Forelimb muscle (tissue), 1 donor: ENCODE measurements around the gene AFAP1L2. TPM values are rescaled to one million over a fixed set of nuclear protein-coding genes. Genes with fewer than 3 reads are reported as not detected.
A peak's percentile ranks its signal among the peaks of the same experiment; 100 is the strongest.
"Not testable (repeated sequence)": the region's sequence is repeated elsewhere in the genome, so short reads cannot be mapped to it uniquely, and the experiment has no call there.

Experiments used
- DNase-seq: peaks from one replicate; pipeline ENCODE4 v3.0.0-alpha.2; 2013; ENCODE audit warnings: low read depth
- polyA plus RNA-seq: library from polyadenylated mRNA; unstranded; fragments of 120-200 nt; gene quantifications from one replicate; pipeline ENCODE4 v1.2.1, GENCODE V29; 2013; ENCODE audit not compliant: insufficient read length

The AFAP1L2 gene
- polyA plus RNA-seq, 1 donor, result 34.0 TPM

GRCh38 chr10:114335614-114336013 is 68.7 kb downstream of the AFAP1L2 start:
- DNase-seq, result no peak

GRCh38 chr10:114334301-114334700 is 70.0 kb downstream of the AFAP1L2 start:
- DNase-seq, result no peak

- not testable (repeated sequence) for DNase-seq
Measured at GRCh38 chr10:114333441-114333840, 70.9 kb downstream of the AFAP1L2 start.

DNA sequence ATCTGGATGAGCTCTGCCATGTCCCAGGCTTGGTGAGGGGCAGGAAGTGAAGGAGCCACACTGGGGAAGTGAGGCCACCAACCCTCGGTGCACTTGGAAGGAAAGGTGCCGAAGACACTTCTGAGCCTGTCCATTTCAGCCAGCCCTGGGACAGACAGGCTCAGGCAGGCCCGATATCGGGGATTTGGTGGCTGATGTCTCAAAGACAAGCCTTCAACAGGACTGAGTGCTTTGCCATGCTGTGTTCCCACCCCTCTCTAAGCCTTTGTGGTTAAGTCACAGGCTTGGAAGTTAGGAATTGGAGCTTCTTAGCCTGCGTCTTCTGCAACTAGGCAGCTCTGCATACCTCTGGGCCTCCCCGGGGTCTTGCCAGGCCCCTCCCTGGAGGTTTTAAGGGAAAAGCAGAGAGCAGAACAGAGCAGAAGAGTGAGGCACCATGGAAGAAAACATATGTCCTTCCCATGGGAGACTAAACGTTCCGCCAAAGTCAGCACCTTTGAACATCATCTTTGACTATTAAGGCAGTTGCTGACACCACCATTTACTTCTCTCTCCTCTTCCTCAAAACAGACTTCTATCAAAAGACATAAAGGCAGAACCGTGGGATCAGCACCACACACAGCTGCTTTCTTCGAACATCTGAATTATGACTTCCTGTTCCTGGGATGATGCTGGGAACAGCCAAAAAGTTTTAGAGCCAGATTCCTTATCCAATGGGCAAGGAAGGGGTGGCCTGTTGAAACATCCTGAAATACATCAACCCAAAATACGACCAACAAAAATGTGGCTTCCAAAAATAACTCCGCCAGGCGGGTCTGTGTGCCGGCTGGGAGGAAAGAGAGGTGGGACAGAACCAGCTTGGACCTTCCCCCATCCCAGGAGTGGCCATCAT is 71.8 kb downstream of the AFAP1L2 start:
- no peak for DNase-seq

DNA sequence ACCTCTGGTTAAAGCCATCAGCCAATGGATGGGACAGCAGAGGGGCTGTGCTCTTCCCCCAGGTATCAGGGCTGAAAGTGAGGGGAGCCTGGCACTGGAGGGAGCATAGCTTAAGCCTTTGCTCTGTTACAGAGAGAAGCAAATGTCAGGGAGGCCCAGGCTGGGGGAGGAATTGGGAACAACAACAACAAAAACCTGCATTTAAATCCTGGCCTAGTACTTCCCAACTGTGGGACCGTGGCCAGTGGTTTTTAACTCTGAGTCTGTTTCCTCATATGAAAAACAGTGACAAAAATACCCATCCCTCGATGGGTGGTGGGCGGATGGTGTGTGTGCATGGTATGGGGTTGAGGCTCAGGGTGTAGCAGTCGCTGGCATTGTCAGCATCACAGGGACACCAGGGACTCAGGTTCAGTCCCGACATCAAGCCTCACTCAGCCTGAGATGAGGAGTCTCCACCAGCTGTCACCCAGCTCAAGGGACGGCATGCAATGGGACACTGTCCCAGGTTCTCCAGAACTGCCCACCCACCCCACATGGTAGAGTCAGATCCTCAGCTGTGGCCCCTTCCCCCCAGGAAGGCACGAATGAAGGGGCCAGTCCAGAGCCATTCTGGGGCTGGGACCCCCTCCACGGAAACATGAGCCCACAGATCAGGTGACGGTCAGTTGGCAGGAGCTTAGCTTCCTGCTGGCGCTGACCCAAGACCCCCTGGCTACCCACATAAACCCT is 74.5 kb downstream of the AFAP1L2 start:
- no peak for DNase-seq

GRCh38 chr10:114328874-114329273 is 75.4 kb downstream of the AFAP1L2 start:
- DNase-seq, result no peak

GRCh38 chr10:114328441-114328812 is 75.9 kb downstream of the AFAP1L2 start:
- no peak for DNase-seq

DNA sequence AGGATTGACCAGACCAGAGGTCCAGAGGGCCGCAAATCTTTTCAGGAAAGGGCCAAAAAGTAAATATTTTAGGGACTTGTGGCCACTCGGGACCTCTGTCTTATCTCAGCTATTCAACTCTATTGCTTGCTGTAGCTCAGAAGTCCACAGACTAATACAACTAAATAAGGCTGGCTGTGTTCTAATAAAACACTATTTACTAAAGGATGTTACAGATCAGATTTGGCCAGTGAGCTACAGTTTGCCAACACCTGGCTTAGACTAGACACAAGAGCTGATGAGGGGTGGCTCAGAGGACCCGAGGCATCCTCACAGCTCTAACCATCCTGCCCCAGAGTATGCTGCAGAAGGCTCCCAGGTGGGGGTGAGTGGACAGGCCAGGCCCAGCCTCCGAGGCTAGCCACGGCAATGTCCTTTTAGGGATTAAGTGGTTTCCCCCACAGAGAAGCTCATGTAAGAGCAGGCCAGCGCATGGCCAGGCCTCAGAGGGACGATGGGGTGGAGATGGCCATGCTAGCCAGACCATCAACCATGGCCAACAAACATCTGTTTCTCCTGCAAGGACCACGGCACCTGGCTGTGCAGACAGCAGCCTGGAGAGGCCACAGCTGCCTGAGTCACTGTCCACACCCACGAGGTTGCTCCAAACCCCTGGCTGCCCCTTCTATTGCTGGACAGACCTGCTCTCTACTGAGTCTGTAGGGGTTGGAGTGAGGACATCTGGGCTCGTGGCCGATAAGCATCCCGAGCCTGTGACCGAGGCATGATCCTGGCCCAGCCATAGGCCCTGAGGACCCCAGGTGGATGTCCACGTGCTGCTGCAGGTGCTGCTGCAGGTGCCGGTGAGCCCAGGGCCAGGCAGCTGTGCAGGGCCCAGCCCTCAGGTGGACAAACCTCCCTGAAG is 76.5 kb downstream of the AFAP1L2 start:
- peak; percentile 41 for DNase-seq

- DNase-seq, result no peak
Measured at GRCh38 chr10:114326795-114327194, 77.5 kb downstream of the AFAP1L2 start.

GRCh38 chr10:114323023-114323422 is 81.3 kb downstream of the AFAP1L2 start:
- DNase-seq, result no peak

- DNase-seq, result no peak
Measured at GRCh38 chr10:114322344-114322743, 82.0 kb downstream of the AFAP1L2 start.

GRCh38 chr10:114320249-114321116 is 83.8 kb downstream of the AFAP1L2 start:
- no peak for DNase-seq

- DNase-seq, result no peak
Measured at GRCh38 chr10:114319406-114320248, 84.7 kb downstream of the AFAP1L2 start.

DNA sequence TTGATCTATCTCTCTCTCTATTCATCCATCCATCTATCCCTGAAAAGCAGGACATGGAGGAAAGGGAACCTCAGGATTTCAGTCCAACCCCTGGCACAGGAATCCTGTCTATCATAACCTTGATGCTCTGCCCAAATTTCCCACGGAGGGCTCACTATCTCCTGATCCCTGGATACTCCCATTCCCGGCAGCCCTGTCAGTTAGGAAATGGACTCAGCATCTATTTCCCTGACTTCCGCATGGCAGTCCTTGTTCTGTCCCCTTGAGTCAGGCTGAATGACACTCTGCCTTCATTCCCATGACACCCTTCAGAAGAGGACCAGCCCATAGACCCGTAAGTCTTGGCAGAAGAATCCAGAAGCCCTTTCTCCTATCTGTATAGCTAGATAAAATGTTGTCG is 87.6 kb downstream of the AFAP1L2 start:
- DNase-seq, result no peak

DNA sequence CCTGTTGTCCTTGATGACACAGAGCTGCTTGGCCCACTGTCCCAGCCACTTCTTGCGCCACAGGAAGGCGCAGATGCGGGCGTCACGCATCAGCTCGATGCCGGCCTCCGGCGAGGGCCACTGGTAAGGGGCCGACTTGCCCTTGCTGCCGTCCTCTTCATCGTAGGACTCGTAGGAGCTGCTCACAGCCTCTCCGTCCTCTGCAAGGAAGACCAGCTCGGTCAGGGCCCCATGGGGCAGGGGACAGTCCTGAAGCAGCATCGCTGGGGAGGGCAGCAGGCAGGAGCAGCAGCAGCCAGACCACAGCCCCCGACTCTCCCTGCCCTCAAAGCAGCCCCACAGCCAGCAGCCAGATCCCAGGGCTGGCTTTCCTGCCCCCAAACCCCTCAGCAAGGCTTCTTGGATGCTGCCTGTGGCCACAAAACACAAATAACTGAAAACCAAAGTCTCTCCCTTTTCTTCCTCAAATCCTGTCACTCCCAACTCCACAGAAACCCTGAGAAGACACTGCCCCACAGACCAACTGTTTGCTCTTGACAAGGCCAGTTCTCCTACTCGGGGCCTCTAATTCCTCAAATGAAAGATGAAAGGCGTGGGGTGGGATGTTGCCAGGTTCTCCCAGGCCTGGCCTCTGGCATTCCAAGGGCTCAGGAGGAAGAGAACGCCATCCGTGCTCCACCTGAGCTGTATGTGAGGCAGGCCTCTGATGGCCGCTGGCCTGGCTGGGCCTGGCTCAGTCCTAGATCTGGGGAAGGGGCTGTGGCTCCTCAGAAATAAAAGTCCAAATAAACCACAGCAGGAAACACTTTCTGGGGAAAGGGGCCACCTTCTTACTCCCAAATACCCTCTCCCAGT is 88.5 kb downstream of the AFAP1L2 start:
- DNase-seq, result no peak

GRCh38 chr10:114313866-114314265 is 90.4 kb downstream of the AFAP1L2 start:
- DNase-seq, result no peak

GRCh38 chr10:114313139-114313538 is 91.2 kb downstream of the AFAP1L2 start:
- DNase-seq, result no peak

- DNase-seq, result no peak
Measured at GRCh38 chr10:114311496-114312209, 92.6 kb downstream of the AFAP1L2 start.
